ENCODE data around the gene FLNA.

The FLNA gene

GRCh38 chrX:154360155-154360713 is 14.2 kb downstream of the FLNA start:
- TF ChIP-seq OSR1 (CRISPR knock-in tag; IDR thresholded peaks at IDR 0.05) = no peak
- TF ChIP-seq GLIS3 (CRISPR knock-in tag; IDR thresholded peaks at IDR 0.05) = no peak
- no peak for TF ChIP-seq CSRNP3 (CRISPR knock-in tag; IDR thresholded peaks at IDR 0.05)
- no peak for TF ChIP-seq RARB (CRISPR knock-in tag; IDR thresholded peaks at IDR 0.05)
- TF ChIP-seq, protein P1, sequence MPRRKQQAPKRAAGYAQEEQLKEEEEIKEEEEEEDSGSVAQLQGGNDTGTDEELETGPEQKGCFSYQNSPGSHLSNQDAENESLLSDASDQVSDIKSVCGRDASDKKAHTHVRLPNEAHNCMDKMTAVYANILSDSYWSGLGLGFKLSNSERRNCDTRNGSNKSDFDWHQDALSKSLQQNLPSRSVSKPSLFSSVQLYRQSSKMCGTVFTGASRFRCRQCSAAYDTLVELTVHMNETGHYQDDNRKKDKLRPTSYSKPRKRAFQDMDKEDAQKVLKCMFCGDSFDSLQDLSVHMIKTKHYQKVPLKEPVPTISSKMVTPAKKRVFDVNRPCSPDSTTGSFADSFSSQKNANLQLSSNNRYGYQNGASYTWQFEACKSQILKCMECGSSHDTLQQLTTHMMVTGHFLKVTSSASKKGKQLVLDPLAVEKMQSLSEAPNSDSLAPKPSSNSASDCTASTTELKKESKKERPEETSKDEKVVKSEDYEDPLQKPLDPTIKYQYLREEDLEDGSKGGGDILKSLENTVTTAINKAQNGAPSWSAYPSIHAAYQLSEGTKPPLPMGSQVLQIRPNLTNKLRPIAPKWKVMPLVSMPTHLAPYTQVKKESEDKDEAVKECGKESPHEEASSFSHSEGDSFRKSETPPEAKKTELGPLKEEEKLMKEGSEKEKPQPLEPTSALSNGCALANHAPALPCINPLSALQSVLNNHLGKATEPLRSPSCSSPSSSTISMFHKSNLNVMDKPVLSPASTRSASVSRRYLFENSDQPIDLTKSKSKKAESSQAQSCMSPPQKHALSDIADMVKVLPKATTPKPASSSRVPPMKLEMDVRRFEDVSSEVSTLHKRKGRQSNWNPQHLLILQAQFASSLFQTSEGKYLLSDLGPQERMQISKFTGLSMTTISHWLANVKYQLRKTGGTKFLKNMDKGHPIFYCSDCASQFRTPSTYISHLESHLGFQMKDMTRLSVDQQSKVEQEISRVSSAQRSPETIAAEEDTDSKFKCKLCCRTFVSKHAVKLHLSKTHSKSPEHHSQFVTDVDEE (CRISPR knock-in tag; IDR thresholded peaks at IDR 0.05) = no peak
- no peak for TF ChIP-seq ZFP3 (CRISPR knock-in tag; IDR thresholded peaks at IDR 0.05)
- TF ChIP-seq PATZ1 (CRISPR knock-in tag; IDR thresholded peaks at IDR 0.05; ENCODE audit: borderline replicate concordance) = no peak
- TF ChIP-seq ARNTL (CRISPR knock-in tag; IDR thresholded peaks at IDR 0.05; ENCODE audit: borderline replicate concordance, low read depth) = no peak
- TF ChIP-seq ZNF565 (CRISPR knock-in tag; conservative IDR thresholded peaks at IDR 0.05; ENCODE audit: low read depth) = no peak
- no peak for TF ChIP-seq ZNF8 (CRISPR knock-in tag; IDR thresholded peaks at IDR 0.05)
- no peak for TF ChIP-seq ZNF70 (CRISPR knock-in tag; IDR thresholded peaks at IDR 0.05)
- TF ChIP-seq, protein P2, sequence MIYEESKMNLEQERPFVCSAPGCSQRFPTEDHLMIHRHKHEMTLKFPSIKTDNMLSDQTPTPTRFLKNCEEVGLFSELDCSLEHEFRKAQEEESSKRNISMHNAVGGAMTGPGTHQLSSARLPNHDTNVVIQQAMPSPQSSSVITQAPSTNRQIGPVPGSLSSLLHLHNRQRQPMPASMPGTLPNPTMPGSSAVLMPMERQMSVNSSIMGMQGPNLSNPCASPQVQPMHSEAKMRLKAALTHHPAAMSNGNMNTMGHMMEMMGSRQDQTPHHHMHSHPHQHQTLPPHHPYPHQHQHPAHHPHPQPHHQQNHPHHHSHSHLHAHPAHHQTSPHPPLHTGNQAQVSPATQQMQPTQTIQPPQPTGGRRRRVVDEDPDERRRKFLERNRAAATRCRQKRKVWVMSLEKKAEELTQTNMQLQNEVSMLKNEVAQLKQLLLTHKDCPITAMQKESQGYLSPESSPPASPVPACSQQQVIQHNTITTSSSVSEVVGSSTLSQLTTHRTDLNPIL (CRISPR knock-in tag; IDR thresholded peaks at IDR 0.05; ENCODE audit: low read depth) = no peak
- no peak for TF ChIP-seq ESRRG (CRISPR knock-in tag; IDR thresholded peaks at IDR 0.05)
- TF ChIP-seq ISL1 (CRISPR knock-in tag; IDR thresholded peaks at IDR 0.05) = no peak
- no peak for TF ChIP-seq TCF4 (CRISPR knock-in tag; IDR thresholded peaks at IDR 0.05; ENCODE audit: borderline replicate concordance)

DNA sequence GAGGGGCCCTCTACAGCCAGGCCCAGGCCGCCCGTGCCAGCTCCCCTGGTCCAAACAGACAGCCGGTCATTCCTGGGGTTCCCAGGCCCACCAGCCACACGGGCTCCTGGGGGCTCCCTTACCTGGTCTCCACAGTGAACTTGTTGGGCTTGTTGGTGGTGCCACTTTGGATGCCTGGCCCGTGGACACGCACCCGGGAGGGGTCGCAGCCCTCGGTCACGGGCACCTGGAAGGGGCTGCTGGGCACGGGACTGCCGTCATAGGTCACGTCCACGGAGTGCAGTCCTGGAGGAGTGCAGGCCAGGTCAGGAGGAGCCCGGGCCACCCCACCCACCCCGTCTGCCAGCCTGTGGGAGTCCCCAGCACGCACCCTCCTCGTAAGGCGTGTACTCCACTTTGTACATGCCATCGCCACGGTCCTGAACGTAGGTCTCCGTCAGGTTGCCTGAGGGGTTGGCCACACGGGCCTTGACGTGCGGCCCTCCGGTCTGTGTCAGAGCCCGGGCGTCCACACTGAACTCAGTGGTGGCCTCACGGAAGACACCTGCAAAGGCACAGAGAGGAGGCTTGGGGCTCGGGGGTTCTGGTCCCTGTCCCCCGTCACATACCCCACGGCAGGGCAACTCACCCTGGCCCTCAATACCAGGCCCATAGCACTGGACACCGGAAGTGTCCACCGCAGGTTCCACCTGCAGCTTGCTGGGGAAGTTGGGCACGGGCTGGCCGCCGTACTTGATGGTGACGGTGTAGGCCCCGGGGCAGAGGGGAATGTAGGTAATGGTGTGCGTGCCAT is 14.9 kb downstream of the FLNA start:
- no peak for ATAC-seq
- no peak for TF ChIP-seq ESRRG (CRISPR knock-in tag; IDR thresholded peaks at IDR 0.05)
- TF ChIP-seq, protein P1 (CRISPR knock-in tag; IDR thresholded peaks at IDR 0.05) = no peak
- TF ChIP-seq ZFP3 (CRISPR knock-in tag; IDR thresholded peaks at IDR 0.05) = no peak
- no peak for TF ChIP-seq TCF4 (CRISPR knock-in tag; IDR thresholded peaks at IDR 0.05; ENCODE audit: borderline replicate concordance)
- TF ChIP-seq, protein P3, sequence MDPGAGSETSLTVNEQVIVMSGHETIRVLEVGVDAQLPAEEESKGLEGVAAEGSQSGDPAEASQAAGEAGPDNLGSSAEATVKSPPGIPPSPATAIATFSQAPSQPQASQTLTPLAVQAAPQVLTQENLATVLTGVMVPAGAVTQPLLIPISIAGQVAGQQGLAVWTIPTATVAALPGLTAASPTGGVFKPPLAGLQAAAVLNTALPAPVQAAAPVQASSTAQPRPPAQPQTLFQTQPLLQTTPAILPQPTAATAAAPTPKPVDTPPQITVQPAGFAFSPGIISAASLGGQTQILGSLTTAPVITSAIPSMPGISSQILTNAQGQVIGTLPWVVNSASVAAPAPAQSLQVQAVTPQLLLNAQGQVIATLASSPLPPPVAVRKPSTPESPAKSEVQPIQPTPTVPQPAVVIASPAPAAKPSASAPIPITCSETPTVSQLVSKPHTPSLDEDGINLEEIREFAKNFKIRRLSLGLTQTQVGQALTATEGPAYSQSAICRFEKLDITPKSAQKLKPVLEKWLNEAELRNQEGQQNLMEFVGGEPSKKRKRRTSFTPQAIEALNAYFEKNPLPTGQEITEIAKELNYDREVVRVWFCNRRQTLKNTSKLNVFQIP (CRISPR knock-in tag; IDR thresholded peaks at IDR 0.05; ENCODE audit: borderline replicate concordance, low read depth) = no peak
- no peak for TF ChIP-seq TOX (CRISPR knock-in tag; IDR thresholded peaks at IDR 0.05; ENCODE audit: borderline replicate concordance)
- TF ChIP-seq ARNTL (CRISPR knock-in tag; IDR thresholded peaks at IDR 0.05; ENCODE audit: borderline replicate concordance, low read depth) = no peak
- no peak for TF ChIP-seq ZFP30 (CRISPR knock-in tag; IDR thresholded peaks at IDR 0.05)
- TF ChIP-seq GLIS3 (CRISPR knock-in tag; IDR thresholded peaks at IDR 0.05) = no peak

More at GRCh38 chrX:154360155-154360713, 14.2 kb downstream of the FLNA start:
- no peak for ATAC-seq
